ENCODE measurements around the gene CLRN1. TPM values are rescaled to one million over a fixed set of nuclear protein-coding genes. Genes with fewer than 3 reads are reported as not detected.

Gene CLRN1
- polyA plus RNA-seq, 1 donor from 2014 or later, result 0.27 TPM

DNA sequence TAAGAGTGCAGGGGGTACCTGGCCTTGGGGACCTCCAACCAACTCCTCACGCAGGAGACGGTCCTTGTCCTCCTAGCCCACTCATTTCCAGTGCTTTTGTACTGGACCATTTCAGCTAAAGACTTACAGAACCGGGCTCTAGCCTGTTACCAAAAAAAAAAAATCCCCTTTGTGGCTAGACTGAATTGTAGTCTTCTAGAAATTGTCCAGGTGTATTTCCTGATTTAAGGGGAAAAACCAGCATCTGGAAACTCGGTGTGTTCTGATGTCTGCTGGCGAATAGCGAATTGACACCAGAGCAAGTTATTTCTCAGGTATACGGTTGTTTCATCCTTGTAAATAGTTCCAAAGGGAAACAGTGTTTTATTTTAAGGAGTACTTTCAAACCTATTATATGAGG, 46.2 kb downstream of the CLRN1 start:
- TF ChIP-seq SMC3 (conservative IDR thresholded peaks at IDR 0.05; ENCODE audit: poor library complexity) (no peak), TAF1 (IDR thresholded peaks at IDR 0.05; ENCODE audit: low read depth) (no peak)
- H3K27ac ChIP-seq (ENCODE audit: low read length), result no peak overlapping the region
- no peaks in the 10 kb centered on the region for H4K20me1 ChIP-seq (ENCODE audit: insufficient read depth)
- no peaks in the 10 kb centered on the region for H3K79me2 ChIP-seq (replicated peaks; ENCODE audit: insufficient read depth, low read length)
- H3K9ac ChIP-seq (ENCODE audit: low read length), result no peak overlapping the region
- no peak overlapping the region for H2AFZ ChIP-seq (ENCODE audit: low read depth, low read length)
- H3K4me2 ChIP-seq (ENCODE audit: low read length), result no peak overlapping the region
- H3K9me2 ChIP-seq (ENCODE audit: insufficient read depth, low read length), result no peaks in the 10 kb centered on the region
- no peaks in the 10 kb centered on the region for H3K9me3 ChIP-seq (ENCODE audit: low read length)
- no peaks in the 10 kb centered on the region for H3K27me3 ChIP-seq (ENCODE audit: insufficient read depth, low read depth, low read length)
- no peaks in the 10 kb centered on the region for H3K36me3 ChIP-seq (ENCODE audit: insufficient read depth, low read length)
- H3K4me3 ChIP-seq (ENCODE audit: low read length), result no peak overlapping the region
- H3F3A ChIP-seq (ENCODE audit: insufficient read depth, low read length, poor library complexity, severe bottlenecking), result no peaks in the 10 kb centered on the region

DNA sequence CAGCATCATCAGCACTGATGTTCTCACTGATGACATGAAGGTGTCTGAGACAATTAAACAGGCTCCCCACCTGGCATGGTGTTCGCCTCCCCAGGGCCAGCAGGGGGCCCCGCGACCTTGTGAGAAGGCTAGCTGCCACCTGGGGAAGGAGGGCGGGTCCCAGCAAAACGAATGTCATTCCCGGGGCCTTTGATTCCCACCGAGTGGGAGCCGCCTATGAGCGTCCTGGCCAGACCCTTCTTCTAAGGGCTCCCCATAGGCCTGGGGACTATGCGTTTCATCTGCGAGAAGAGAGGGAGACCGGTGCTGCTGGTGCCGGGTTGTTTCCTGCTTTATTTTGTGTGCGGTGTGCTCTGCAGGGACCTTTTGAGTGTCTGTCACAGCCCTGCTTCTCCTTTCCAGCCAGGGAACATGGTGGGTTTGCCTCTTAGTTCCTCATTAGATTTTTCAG, 46.8 kb downstream of the CLRN1 start:
- no peak overlapping the region for H3K9ac ChIP-seq (ENCODE audit: low read length)
- no peaks in the 10 kb centered on the region for H3K79me2 ChIP-seq (replicated peaks; ENCODE audit: insufficient read depth, low read length)
- TF ChIP-seq REST (IDR thresholded peaks at IDR 0.05; ENCODE audit: borderline replicate concordance) (no peak), EZH2 (IDR thresholded peaks at IDR 0.05; ENCODE audit: borderline replicate concordance, insufficient read depth, low read length, poor library complexity, severe bottlenecking) (no peak), POLR2AphosphoS5 (IDR thresholded peaks at IDR 0.05) (no peak), MXI1 (conservative IDR thresholded peaks at IDR 0.05; ENCODE audit: poor library complexity, severe bottlenecking) (no peak), RAD21 (conservative IDR thresholded peaks at IDR 0.05) (peak; percentile 55), SMC3 (conservative IDR thresholded peaks at IDR 0.05; ENCODE audit: poor library complexity) (peak; percentile 49), EP300 (conservative IDR thresholded peaks at IDR 0.05; ENCODE audit: poor library complexity, severe bottlenecking) (no peak), TAF1 (IDR thresholded peaks at IDR 0.05; ENCODE audit: low read depth) (no peak)
- TF ChIP-seq, protein P1, sequence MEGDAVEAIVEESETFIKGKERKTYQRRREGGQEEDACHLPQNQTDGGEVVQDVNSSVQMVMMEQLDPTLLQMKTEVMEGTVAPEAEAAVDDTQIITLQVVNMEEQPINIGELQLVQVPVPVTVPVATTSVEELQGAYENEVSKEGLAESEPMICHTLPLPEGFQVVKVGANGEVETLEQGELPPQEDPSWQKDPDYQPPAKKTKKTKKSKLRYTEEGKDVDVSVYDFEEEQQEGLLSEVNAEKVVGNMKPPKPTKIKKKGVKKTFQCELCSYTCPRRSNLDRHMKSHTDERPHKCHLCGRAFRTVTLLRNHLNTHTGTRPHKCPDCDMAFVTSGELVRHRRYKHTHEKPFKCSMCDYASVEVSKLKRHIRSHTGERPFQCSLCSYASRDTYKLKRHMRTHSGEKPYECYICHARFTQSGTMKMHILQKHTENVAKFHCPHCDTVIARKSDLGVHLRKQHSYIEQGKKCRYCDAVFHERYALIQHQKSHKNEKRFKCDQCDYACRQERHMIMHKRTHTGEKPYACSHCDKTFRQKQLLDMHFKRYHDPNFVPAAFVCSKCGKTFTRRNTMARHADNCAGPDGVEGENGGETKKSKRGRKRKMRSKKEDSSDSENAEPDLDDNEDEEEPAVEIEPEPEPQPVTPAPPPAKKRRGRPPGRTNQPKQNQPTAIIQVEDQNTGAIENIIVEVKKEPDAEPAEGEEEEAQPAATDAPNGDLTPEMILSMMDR (IDR thresholded peaks at IDR 0.05; ENCODE audit: poor library complexity, severe bottlenecking), result peak; percentile 53
- H2AFZ ChIP-seq (ENCODE audit: low read depth, low read length), result no peak overlapping the region
- no peak overlapping the region for H3K27ac ChIP-seq (ENCODE audit: low read length)
- H3K9me3 ChIP-seq (ENCODE audit: low read length), result no peaks in the 10 kb centered on the region
- no peaks in the 10 kb centered on the region for H4K20me1 ChIP-seq (ENCODE audit: insufficient read depth)
- H3K4me3 ChIP-seq (ENCODE audit: low read length), result no peak overlapping the region
- H3K9me2 ChIP-seq (ENCODE audit: insufficient read depth, low read length), result no peaks in the 10 kb centered on the region
- H3K4me2 ChIP-seq (ENCODE audit: low read length), result no peak overlapping the region
- no peaks in the 10 kb centered on the region for H3K36me3 ChIP-seq (ENCODE audit: insufficient read depth, low read length)
- no peaks in the 10 kb centered on the region for H3F3A ChIP-seq (ENCODE audit: insufficient read depth, low read length, poor library complexity, severe bottlenecking)
- H3K27me3 ChIP-seq (ENCODE audit: insufficient read depth, low read depth, low read length), result no peaks in the 10 kb centered on the region

GRCh38 chr3:150922611-150923010, 49.9 kb downstream of the CLRN1 start:
- H3K27ac ChIP-seq (ENCODE audit: low read length), result no peak overlapping the region
- H3K9ac ChIP-seq (ENCODE audit: low read length), result no peak overlapping the region
- H3K9me3 ChIP-seq (ENCODE audit: low read length), result no peaks in the 10 kb centered on the region
- H4K20me1 ChIP-seq (ENCODE audit: insufficient read depth), result no peaks in the 10 kb centered on the region
- no peaks in the 10 kb centered on the region for H3K36me3 ChIP-seq (ENCODE audit: insufficient read depth, low read length)
- H3K79me2 ChIP-seq (replicated peaks; ENCODE audit: insufficient read depth, low read length), result no peaks in the 10 kb centered on the region
- H3F3A ChIP-seq (ENCODE audit: insufficient read depth, low read length, poor library complexity, severe bottlenecking), result no peaks in the 10 kb centered on the region
- TF ChIP-seq TAF1 (IDR thresholded peaks at IDR 0.05; ENCODE audit: low read depth) (no peak), SMC3 (conservative IDR thresholded peaks at IDR 0.05; ENCODE audit: poor library complexity) (no peak), MXI1 (conservative IDR thresholded peaks at IDR 0.05; ENCODE audit: poor library complexity, severe bottlenecking) (no peak), RAD21 (conservative IDR thresholded peaks at IDR 0.05) (no peak), EZH2 (IDR thresholded peaks at IDR 0.05; ENCODE audit: borderline replicate concordance, insufficient read depth, low read length, poor library complexity, severe bottlenecking) (no peak), POLR2AphosphoS5 (IDR thresholded peaks at IDR 0.05) (no peak), EP300 (conservative IDR thresholded peaks at IDR 0.05; ENCODE audit: poor library complexity, severe bottlenecking) (no peak), REST (IDR thresholded peaks at IDR 0.05; ENCODE audit: borderline replicate concordance) (no peak)
- TF ChIP-seq, protein P1 (IDR thresholded peaks at IDR 0.05; ENCODE audit: poor library complexity, severe bottlenecking), result no peak
- no peaks in the 10 kb centered on the region for H3K27me3 ChIP-seq (ENCODE audit: insufficient read depth, low read depth, low read length)
- no peak overlapping the region for H2AFZ ChIP-seq (ENCODE audit: low read depth, low read length)
- no peak overlapping the region for H3K4me3 ChIP-seq (ENCODE audit: low read length)
- no peak overlapping the region for H3K4me2 ChIP-seq (ENCODE audit: low read length)
- H3K9me2 ChIP-seq (ENCODE audit: insufficient read depth, low read length), result no peaks in the 10 kb centered on the region

All from neural cell (in vitro differentiated cells).